K562 (cell line): ENCODE measurements around the gene TMEM135. TPM values are rescaled to one million over a fixed set of nuclear protein-coding genes. Genes with fewer than 3 reads are reported as not detected.

Experiments used
- ATAC-seq: fragments of 200-7000 bp; cut with Tn5 transposase; 3 replicates; pipeline ENCODE4 v1.9.1; 2020; ENCODE audit warnings: moderate library complexity
- BruUV-seq: library from RNA; stranded (reverse); fragments of 400-500 nt; replicated peaks from 2 replicates; lab custom pipeline; 2021; lab: Mats Ljungman, UMichigan
- CTCF ChIA-PET: fragments of 300-600 bp; formaldehyde crosslinking; extraction: SDS; loops from one replicate; lab custom pipeline; 2021; ENCODE audit warnings: low intra/inter-chr PET ratio; lab: Yijun Ruan, JAX
- POLR2A ChIA-PET: fragments of 300-600, 350-650 bp; sonication (Branson Sonifier 250); formaldehyde crosslinking; extraction: SDS; loops from one replicate; lab custom pipeline; 2021; ENCODE audit warnings: antibody characterized with exemption, inconsistent platforms; lab: Yijun Ruan, JAX
- DNase-seq, 4 experiments: peaks; one replicate each; pipeline versions ENCODE4 v3.0.0 to v3.0.0-alpha.2; 2011 to 2018; ENCODE audit warnings: low spot score in 3 of 4, mixed read lengths in 3 of 4; ENCODE audit errors: extremely low read depth in 1 of 4
- FAIRE-seq: peaks from 2 replicates; lab custom pipeline; 2011; peaks lifted over from hg19 to GRCh38; lab: Jason Lieb, UNC
- H2AFZ ChIP-seq: 2 replicates; pipeline ENCODE4 v1.6.0; 2011; ENCODE audit warnings: low read depth, low read length, control low read depth, inconsistent platforms
- H3K27ac ChIP-seq: fragments of 200-600 bp; 3 replicates; pipeline ENCODE4 v1.8.0; 2011; ENCODE audit warnings: low read depth, mild to moderate bottlenecking, control low read depth, inconsistent platforms, low read length, moderate library complexity, mixed read lengths; ENCODE audit errors: extremely low read depth
- H3K27me3 ChIP-seq, 2 experiments: fragments of 300-600 bp in 1 of 2; 2 replicates in 1 of 2; 3 replicates in 1 of 2; pipeline versions ENCODE4 v1.6.0 to v1.8.0; 2011; ENCODE audit warnings: inconsistent platforms in 2 of 2, low read length in 2 of 2, mild to moderate bottlenecking in 1 of 2, mixed read lengths in 1 of 2, moderate library complexity in 1 of 2; ENCODE audit not compliant: control insufficient read depth in 2 of 2, insufficient read depth in 2 of 2
- H3K36me3 ChIP-seq: fragments of 300-600 bp; 3 replicates; pipeline ENCODE4 v1.8.0; 2011; ENCODE audit warnings: mild to moderate bottlenecking, low read length, inconsistent platforms; ENCODE audit not compliant: control insufficient read depth, insufficient read depth
- H3K4me1 ChIP-seq, 2 experiments: fragments of 200-600 bp in 1 of 2; replicated peaks in 1 of 2; 2 replicates in 1 of 2; 3 replicates in 1 of 2; pipeline versions ENCODE4 v1.5.1 to v1.8.0; 2011; ENCODE audit warnings: inconsistent platforms in 2 of 2, low read length in 2 of 2, mild to moderate bottlenecking in 1 of 2, mixed read lengths in 1 of 2, moderate library complexity in 1 of 2; ENCODE audit not compliant: control insufficient read depth in 2 of 2, insufficient read depth in 2 of 2
- H3K4me2 ChIP-seq: 2 replicates; pipeline ENCODE4 v1.6.1; 2011; ENCODE audit warnings: low read length, control low read depth, inconsistent platforms, mixed read lengths; ENCODE audit not compliant: insufficient read depth
- H3K4me3 ChIP-seq: fragments of 200-600 bp; sonication (generic), shearing (Covaris generic); 2 replicates; pipeline ENCODE4 v1.5.1; 2016; ENCODE audit warnings: control low read depth, inconsistent platforms
- H3K79me2 ChIP-seq: fragments of 200-600 bp; 3 replicates; pipeline ENCODE4 v1.8.0; 2011; ENCODE audit warnings: low read length, inconsistent platforms; ENCODE audit not compliant: control insufficient read depth, insufficient read depth
- H3K9ac ChIP-seq, 2 experiments: 2 replicates each; pipeline versions ENCODE4 v1.6.0 to v1.6.1; 2011; ENCODE audit warnings: low read depth in 2 of 2, low read length in 2 of 2, control low read depth in 1 of 2, inconsistent platforms in 1 of 2, mild to moderate bottlenecking in 1 of 2, mixed read lengths in 1 of 2; ENCODE audit not compliant: insufficient read depth in 1 of 2
- H3K9me1 ChIP-seq: one replicate; pipeline ENCODE4 v1.6.0; 2011; ENCODE audit warnings: inconsistent platforms, mild to moderate bottlenecking, low read length, moderate library complexity; ENCODE audit not compliant: control insufficient read depth, insufficient read depth
- H3K9me3 ChIP-seq: replicated peaks from 2 replicates; pipeline ENCODE4 v1.5.1; 2011; ENCODE audit warnings: low read depth, low read length, inconsistent platforms; ENCODE audit not compliant: control insufficient read depth, insufficient read depth
- H4K20me1 ChIP-seq: replicated peaks from 2 replicates; pipeline ENCODE4 v1.6.1; 2011; ENCODE audit warnings: low read length, inconsistent platforms, mixed read lengths; ENCODE audit not compliant: control insufficient read depth, insufficient read depth
- CUX1 ChIP-seq: fragments of 200-800 bp; sonication (Bioruptor generic); IDR thresholded peaks from 2 replicates; pipeline ENCODE4 v1.6.1; 2016; ENCODE audit warnings: missing genetic modification characterization, missing compliant biosample characterization
- EZH2 ChIP-seq: IDR thresholded peaks from 2 replicates; pipeline ENCODE4 v1.6.1; 2012; ENCODE audit warnings: low read depth, mild to moderate bottlenecking, inconsistent platforms, low read length, borderline replicate concordance
- JUND ChIP-seq, 2 experiments: IDR thresholded peaks; 2 replicates in 1 of 2; 3 replicates in 1 of 2; pipeline ENCODE4 v1.6.1; 2011; ENCODE audit warnings: borderline replicate concordance in 2 of 2, low read depth in 2 of 2, low read length in 2 of 2, improper control_type of control experiment in 1 of 2, missing biosample characterization in 1 of 2, missing genetic modification characterization in 1 of 2, missing genetic modification reagents in 1 of 2
- SREBF2 ChIP-seq: sonication (generic); formaldehyde crosslinking; IDR thresholded peaks from 2 replicates; pipeline ENCODE4 v1.4.0; 2020; ENCODE audit warnings: mild to moderate bottlenecking, missing genetic modification reagents
- ZNF518B ChIP-seq: fragments of 250-450 bp; sonication (Bioruptor Pico); IDR thresholded peaks from 2 replicates; pipeline ENCODE4 v1.5.0; 2021; ENCODE audit warnings: mild to moderate bottlenecking, moderate library complexity
- WGBS: fragments of 100-300 bp; shearing (Covaris generic); methylation state at CpG from one replicate; pipeline ENCODE4 v1.1.6; 2016; ENCODE audit warnings: low coverage, mixed read lengths; ENCODE audit not compliant: insufficient coverage; ENCODE audit errors: missing lambda C conversion rate; 5-methylcytosine and 5-hydroxymethylcytosine counted together
- in situ Hi-C: fragments of 300-500 bp; cut with MboI; formaldehyde crosslinking; loops from 4 replicates; pipeline ENCODE4 v1.15.0; 2018; ENCODE audit warnings: inconsistent platforms, mixed read lengths
- intact Hi-C: fragments of 100-400 bp; cut with micrococcal nuclease; formaldehyde crosslinking; loops from 2 replicates; pipeline ENCODE4 v1.14.2; 2022
- polyA plus RNA-seq, 8 experiments: library from polyadenylated mRNA; depleted of rRNA in 4 of 8; stranded (reverse) in 5 of 8; unstranded in 3 of 8; fragments of >200 nt; fragmentation: Nextera tagmentation in 2 of 8; fragmentation: Illumina TruSeq in 1 of 8; extraction: Ambion mirVana in 2 of 8; extraction: Trizol in 1 of 8; gene quantifications; 2 replicates each; pipeline versions ENCODE4 v1.2.1 to v1.2.3, GENCODE V29; 2011 to 2014; ENCODE audit warnings: inconsistent platforms in 1 of 8, missing spikeins in 1 of 8
- total RNA-seq, 7 experiments: library from RNA; depleted of rRNA in 6 of 7; stranded (reverse); fragments of >200 nt in 6 of 7; fragmentation: Illumina TruSeq in 2 of 7; extraction: Trizol in 2 of 7; gene quantifications; 2 replicates each; pipeline versions ENCODE4 v1.2.1 to v1.2.3, GENCODE V29; 2011 to 2021; ENCODE audit warnings: low replicate concordance in 1 of 7

TMEM135 gene
- total and polyA plus RNA-seq, 9 of the 15 experiments (the other 6 are each of a cell fraction or from before 2014, with no cell fraction given) = 17.3 to 53.6 (median 24.9) TPM

GRCh38 chr11:87355596-87355995, 317.9 kb downstream of the TMEM135 start (continued):
- no peak for TF ChIP-seq CUX1

- Histone ChIP-seq H3K4me2 (no peak overlapping the region), H3K36me3 (no peaks in the 10 kb centered on the region), H3K4me1 (peaks cover 3 to 4% of the 10 kb centered on the region in 2 experiments; a peak in 4 of 5 replicates), H2AFZ (no peak overlapping the region), H3K9me1 (no peaks in the 10 kb centered on the region), H3K27ac (no peak overlapping the region), H3K9me3 (no peaks in the 10 kb centered on the region), H3K79me2 (no peaks in the 10 kb centered on the region), H3K27me3 (peaks cover 15 to 29% of the 10 kb centered on the region in 2 experiments; a peak in 4 of 5 replicates), H3K9ac (no peak overlapping the region), H4K20me1 (no peaks in the 10 kb centered on the region; the same call in 1 of the 2 replicates), H3K4me3 (no peak overlapping the region)
- whole genome bisulfite sequencing = 10% methylated on average over 2 of the region's 4 CpGs
- DNase-seq (no peak), ATAC-seq (no peak), FAIRE-seq (no peak)
- in situ Hi-C loops (loop anchor here (10.0 kb wide), 1 partner anchor 1188 kb away; no protein-coding TSS in a partner anchor), intact Hi-C loops (loop anchor here (10.0 kb wide), 1 partner anchor 928 kb away; no protein-coding TSS in a partner anchor)
- no TSS peak for BruUV-seq
- ChIA-PET POLR2A (no interaction called here), CTCF (no interaction called here)
- no peak for TF ChIP-seq ZNF518B
- TF ChIP-seq SREBF2 = no peak
- no peak for TF ChIP-seq JUND (IDR thresholded peaks at IDR 0.05; ENCODE audit: borderline replicate concordance, low read depth, low read length)
- TF ChIP-seq JUND (tag; IDR thresholded peaks at IDR 0.05; ENCODE audit: borderline replicate concordance, low read depth, low read length) = no peak
- no peak for TF ChIP-seq EZH2
Observed at GRCh38 chr11:87356428-87356827, 318.7 kb downstream of the TMEM135 start.
